WTC11 (cell line): ENCODE results near the gene DLG1. TPM values are rescaled to one million over a fixed set of nuclear protein-coding genes. Genes with fewer than 3 reads are reported as not detected.

ENCODE experiments used
- ATAC-seq: fragments of 200-7000 bp; cut with Tn5 transposase; 2 replicates; pipeline ENCODE4 v1.10.0; 2021; ENCODE audit warnings: mild to moderate bottlenecking, moderate library complexity
- CTCF ChIA-PET: fragments of 300-600 bp; sonication (Branson Sonifier 250); formaldehyde crosslinking; loops from one replicate; lab custom pipeline; 2021; ENCODE audit warnings: antibody characterized with exemption; lab: Charles Lee
- POLR2A ChIA-PET: fragments of 350-600 bp; sonication (Branson Sonifier 250); formaldehyde crosslinking; loops from one replicate; lab custom pipeline; 2021; ENCODE audit warnings: antibody characterized with exemption; lab: Charles Lee
- DNase-seq: peaks from one replicate; pipeline ENCODE4 v3.0.0; 2021; ENCODE audit warnings: low spot score
- H3K27ac Mint-ChIP-seq: 2 replicates; pipeline ENCODE4 v1.8.0; 2021; ENCODE audit warnings: mixed read lengths
- H3K27me3 Mint-ChIP-seq: 2 replicates; pipeline ENCODE4 v1.8.0; 2021; ENCODE audit warnings: low read depth, mild to moderate bottlenecking, moderate library complexity, mixed read lengths
- H3K36me3 Mint-ChIP-seq: 2 replicates; pipeline ENCODE4 v1.8.0; 2021; ENCODE audit warnings: mixed read lengths
- H3K4me1 Mint-ChIP-seq: 2 replicates; pipeline ENCODE4 v1.8.0; 2022; ENCODE audit warnings: mixed read lengths
- H3K4me3 Mint-ChIP-seq: 2 replicates; pipeline ENCODE4 v1.8.0; 2021; ENCODE audit warnings: mild to moderate bottlenecking, moderate library complexity, mixed read lengths
- H3K9me3 Mint-ChIP-seq: 2 replicates; pipeline ENCODE4 v1.8.0; 2021; ENCODE audit warnings: mixed read lengths
- CBFB ChIP-seq: sonication (generic); formaldehyde crosslinking; IDR thresholded peaks from 2 replicates; pipeline ENCODE4 v1.8.1; 2022; ENCODE audit warnings: mild to moderate bottlenecking, low read depth, missing genetic modification reagents
- EMX1 ChIP-seq: fragments of 250-450 bp; sonication (Bioruptor Pico); IDR thresholded peaks from 2 replicates; pipeline ENCODE4 v1.8.0; 2021; ENCODE audit warnings: mild to moderate bottlenecking
- ERG ChIP-seq: fragments of 250-450 bp; sonication (Bioruptor Pico); IDR thresholded peaks from 2 replicates; pipeline ENCODE4 v1.8.0; 2021; ENCODE audit warnings: mild to moderate bottlenecking
- FOXJ3 ChIP-seq: sonication (generic); formaldehyde crosslinking; IDR thresholded peaks from 2 replicates; pipeline ENCODE4 v1.9.0; 2021; ENCODE audit warnings: missing genetic modification reagents, mild to moderate bottlenecking, borderline replicate concordance
- GTF2I ChIP-seq: fragments of 250-450 bp; sonication (Bioruptor Pico); conservative IDR thresholded peaks from 2 replicates; pipeline ENCODE4 v1.4.0; 2021; ENCODE audit warnings: mild to moderate bottlenecking
- IRF1 ChIP-seq: sonication (generic); formaldehyde crosslinking; IDR thresholded peaks from 2 replicates; pipeline ENCODE4 v1.8.0; 2023; ENCODE audit warnings: missing genetic modification reagents
- JUN ChIP-seq: sonication (generic); formaldehyde crosslinking; IDR thresholded peaks from 2 replicates; pipeline ENCODE4 v1.8.0; 2023; ENCODE audit warnings: mild to moderate bottlenecking, missing genetic modification reagents
- NR1H2 ChIP-seq: sonication (generic); formaldehyde crosslinking; IDR thresholded peaks from 2 replicates; pipeline ENCODE4 v1.9.0; 2021; ENCODE audit warnings: mild to moderate bottlenecking, moderate library complexity, missing genetic modification reagents
- NR3C1 ChIP-seq: sonication (generic); formaldehyde crosslinking; conservative IDR thresholded peaks from 2 replicates; pipeline ENCODE4 v1.8.1; 2023; ENCODE audit warnings: low read depth, mild to moderate bottlenecking, missing genetic modification reagents
- TEAD1 ChIP-seq: sonication (generic); formaldehyde crosslinking; IDR thresholded peaks from 2 replicates; pipeline ENCODE4 v1.8.0; 2022; ENCODE audit warnings: mild to moderate bottlenecking, missing genetic modification reagents
- total RNA-seq: library from RNA; stranded (reverse); gene quantifications from 3 replicates; pipeline ENCODE4 v1.2.3, GENCODE V29; 2021
- TF ChIP-seq, protein P1 (sequence below): sonication (generic); formaldehyde crosslinking; IDR thresholded peaks from 2 replicates; pipeline ENCODE4 v1.8.0; 2023; ENCODE audit warnings: mild to moderate bottlenecking, missing genetic modification reagents
- TF ChIP-seq, protein P2 (sequence below): fragments of 250-450 bp; sonication (Bioruptor Pico); IDR thresholded peaks from 2 replicates; pipeline ENCODE4 v1.9.0; 2021; ENCODE audit warnings: mild to moderate bottlenecking
- TF ChIP-seq, protein P3 (sequence below): sonication (generic); formaldehyde crosslinking; IDR thresholded peaks from 2 replicates; pipeline ENCODE4 v1.8.1; 2023; ENCODE audit warnings: mild to moderate bottlenecking, moderate library complexity, missing genetic modification reagents
- TF ChIP-seq, protein P4 (sequence below): fragments of 250-450 bp; sonication (Bioruptor Pico); IDR thresholded peaks from 2 replicates; pipeline ENCODE4 v1.9.0; 2021; ENCODE audit warnings: moderate library complexity, mild to moderate bottlenecking, inconsistent platforms, borderline replicate concordance

DLG1 gene
- total RNA-seq, 1 experiment from 2014 or later, result 81.1 TPM

- Mint-ChIP-seq H3K4me1 (no peaks in the 10 kb centered on the region), H3K4me3 (no peak overlapping the region), H3K27me3 (no peaks in the 10 kb centered on the region), H3K36me3 (peaks cover 48% of the 10 kb centered on the region), H3K9me3 (peaks cover 6% of the 10 kb centered on the region), H3K27ac (no peak overlapping the region)
- TF ChIP-seq EMX1 (CRISPR knock-in tag) (no peak), NR1H2 (no peak), ERG (CRISPR knock-in tag) (no peak), FOXJ3 (no peak), CBFB (CRISPR knock-in tag) (no peak), IRF1 (CRISPR knock-in tag) (no peak), GTF2I (CRISPR knock-in tag) (no peak), JUN (CRISPR knock-in tag) (no peak), NR3C1 (CRISPR knock-in tag) (no peak), TEAD1 (CRISPR knock-in tag) (no peak)
- TF ChIP-seq, protein P1, sequence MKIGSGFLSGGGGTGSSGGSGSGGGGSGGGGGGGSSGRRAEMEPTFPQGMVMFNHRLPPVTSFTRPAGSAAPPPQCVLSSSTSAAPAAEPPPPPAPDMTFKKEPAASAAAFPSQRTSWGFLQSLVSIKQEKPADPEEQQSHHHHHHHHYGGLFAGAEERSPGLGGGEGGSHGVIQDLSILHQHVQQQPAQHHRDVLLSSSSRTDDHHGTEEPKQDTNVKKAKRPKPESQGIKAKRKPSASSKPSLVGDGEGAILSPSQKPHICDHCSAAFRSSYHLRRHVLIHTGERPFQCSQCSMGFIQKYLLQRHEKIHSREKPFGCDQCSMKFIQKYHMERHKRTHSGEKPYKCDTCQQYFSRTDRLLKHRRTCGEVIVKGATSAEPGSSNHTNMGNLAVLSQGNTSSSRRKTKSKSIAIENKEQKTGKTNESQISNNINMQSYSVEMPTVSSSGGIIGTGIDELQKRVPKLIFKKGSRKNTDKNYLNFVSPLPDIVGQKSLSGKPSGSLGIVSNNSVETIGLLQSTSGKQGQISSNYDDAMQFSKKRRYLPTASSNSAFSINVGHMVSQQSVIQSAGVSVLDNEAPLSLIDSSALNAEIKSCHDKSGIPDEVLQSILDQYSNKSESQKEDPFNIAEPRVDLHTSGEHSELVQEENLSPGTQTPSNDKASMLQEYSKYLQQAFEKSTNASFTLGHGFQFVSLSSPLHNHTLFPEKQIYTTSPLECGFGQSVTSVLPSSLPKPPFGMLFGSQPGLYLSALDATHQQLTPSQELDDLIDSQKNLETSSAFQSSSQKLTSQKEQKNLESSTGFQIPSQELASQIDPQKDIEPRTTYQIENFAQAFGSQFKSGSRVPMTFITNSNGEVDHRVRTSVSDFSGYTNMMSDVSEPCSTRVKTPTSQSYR (CRISPR knock-in tag), result no peak
- TF ChIP-seq, protein P2, sequence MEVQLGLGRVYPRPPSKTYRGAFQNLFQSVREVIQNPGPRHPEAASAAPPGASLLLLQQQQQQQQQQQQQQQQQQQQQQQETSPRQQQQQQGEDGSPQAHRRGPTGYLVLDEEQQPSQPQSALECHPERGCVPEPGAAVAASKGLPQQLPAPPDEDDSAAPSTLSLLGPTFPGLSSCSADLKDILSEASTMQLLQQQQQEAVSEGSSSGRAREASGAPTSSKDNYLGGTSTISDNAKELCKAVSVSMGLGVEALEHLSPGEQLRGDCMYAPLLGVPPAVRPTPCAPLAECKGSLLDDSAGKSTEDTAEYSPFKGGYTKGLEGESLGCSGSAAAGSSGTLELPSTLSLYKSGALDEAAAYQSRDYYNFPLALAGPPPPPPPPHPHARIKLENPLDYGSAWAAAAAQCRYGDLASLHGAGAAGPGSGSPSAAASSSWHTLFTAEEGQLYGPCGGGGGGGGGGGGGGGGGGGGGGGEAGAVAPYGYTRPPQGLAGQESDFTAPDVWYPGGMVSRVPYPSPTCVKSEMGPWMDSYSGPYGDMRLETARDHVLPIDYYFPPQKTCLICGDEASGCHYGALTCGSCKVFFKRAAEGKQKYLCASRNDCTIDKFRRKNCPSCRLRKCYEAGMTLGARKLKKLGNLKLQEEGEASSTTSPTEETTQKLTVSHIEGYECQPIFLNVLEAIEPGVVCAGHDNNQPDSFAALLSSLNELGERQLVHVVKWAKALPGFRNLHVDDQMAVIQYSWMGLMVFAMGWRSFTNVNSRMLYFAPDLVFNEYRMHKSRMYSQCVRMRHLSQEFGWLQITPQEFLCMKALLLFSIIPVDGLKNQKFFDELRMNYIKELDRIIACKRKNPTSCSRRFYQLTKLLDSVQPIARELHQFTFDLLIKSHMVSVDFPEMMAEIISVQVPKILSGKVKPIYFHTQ (CRISPR knock-in tag), result no peak
- no peak for DNase-seq
- ChIA-PET CTCF (interaction anchor here (1.3 to 1.5 kb wide), 2 partner anchors 34 to 213 kb away, joined by 3 read pairs; no protein-coding TSS in a partner anchor), POLR2A (interaction anchor here (0.7 kb wide), 1 partner anchor 281 kb away, joined by 3 read pairs; no protein-coding TSS in a partner anchor)
- no peak for ATAC-seq
Observed at GRCh38 chr3:197289726-197290125, 8.7 kb downstream of the DLG1 start.

- Mint-ChIP-seq H3K27ac (no peak overlapping the region), H3K4me1 (no peaks in the 10 kb centered on the region), H3K36me3 (peaks cover 47% of the 10 kb centered on the region), H3K9me3 (peaks cover 6% of the 10 kb centered on the region), H3K4me3 (no peak overlapping the region), H3K27me3 (no peaks in the 10 kb centered on the region)
- ATAC-seq (no peak), DNase-seq (no peak)
- TF ChIP-seq, protein P3, sequence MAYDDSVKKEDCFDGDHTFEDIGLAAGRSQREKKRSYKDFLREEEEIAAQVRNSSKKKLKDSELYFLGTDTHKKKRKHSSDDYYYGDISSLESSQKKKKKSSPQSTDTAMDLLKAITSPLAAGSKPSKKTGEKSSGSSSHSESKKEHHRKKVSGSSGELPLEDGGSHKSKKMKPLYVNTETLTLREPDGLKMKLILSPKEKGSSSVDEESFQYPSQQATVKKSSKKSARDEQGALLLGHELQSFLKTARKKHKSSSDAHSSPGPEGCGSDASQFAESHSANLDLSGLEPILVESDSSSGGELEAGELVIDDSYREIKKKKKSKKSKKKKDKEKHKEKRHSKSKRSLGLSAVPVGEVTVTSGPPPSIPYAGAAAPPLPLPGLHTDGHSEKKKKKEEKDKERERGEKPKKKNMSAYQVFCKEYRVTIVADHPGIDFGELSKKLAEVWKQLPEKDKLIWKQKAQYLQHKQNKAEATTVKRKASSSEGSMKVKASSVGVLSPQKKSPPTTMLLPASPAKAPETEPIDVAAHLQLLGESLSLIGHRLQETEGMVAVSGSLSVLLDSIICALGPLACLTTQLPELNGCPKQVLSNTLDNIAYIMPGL (CRISPR knock-in tag), result no peak
- TF ChIP-seq, protein P4, sequence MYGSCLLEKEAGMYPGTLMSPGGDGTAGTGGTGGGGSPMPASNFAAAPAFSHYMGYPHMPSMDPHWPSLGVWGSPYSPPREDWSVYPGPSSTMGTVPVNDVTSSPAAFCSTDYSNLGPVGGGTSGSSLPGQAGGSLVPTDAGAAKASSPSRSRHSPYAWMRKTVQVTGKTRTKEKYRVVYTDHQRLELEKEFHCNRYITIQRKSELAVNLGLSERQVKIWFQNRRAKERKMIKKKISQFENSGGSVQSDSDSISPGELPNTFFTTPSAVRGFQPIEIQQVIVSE, result no peak
- ChIA-PET POLR2A (no interaction called here), CTCF (no interaction called here)
Observed at GRCh38 chr3:197286678-197287077, 11.7 kb downstream of the DLG1 start.
